WI38 (cell line): ENCODE results near the gene LRRC31.

Experiments used
- H3K4me3 ChIP-seq: 2 replicates; pipeline ENCODE4 v1.5.1; 2011; ENCODE audit warnings: low read depth, mild to moderate bottlenecking, control low read depth, low read length
- TF ChIP-seq, protein P1 (sequence below): IDR thresholded peaks from 2 replicates; pipeline ENCODE4 v1.5.1; 2012; ENCODE audit warnings: low read depth, mild to moderate bottlenecking, control low read depth, low read length

The LRRC31 gene

DNA sequence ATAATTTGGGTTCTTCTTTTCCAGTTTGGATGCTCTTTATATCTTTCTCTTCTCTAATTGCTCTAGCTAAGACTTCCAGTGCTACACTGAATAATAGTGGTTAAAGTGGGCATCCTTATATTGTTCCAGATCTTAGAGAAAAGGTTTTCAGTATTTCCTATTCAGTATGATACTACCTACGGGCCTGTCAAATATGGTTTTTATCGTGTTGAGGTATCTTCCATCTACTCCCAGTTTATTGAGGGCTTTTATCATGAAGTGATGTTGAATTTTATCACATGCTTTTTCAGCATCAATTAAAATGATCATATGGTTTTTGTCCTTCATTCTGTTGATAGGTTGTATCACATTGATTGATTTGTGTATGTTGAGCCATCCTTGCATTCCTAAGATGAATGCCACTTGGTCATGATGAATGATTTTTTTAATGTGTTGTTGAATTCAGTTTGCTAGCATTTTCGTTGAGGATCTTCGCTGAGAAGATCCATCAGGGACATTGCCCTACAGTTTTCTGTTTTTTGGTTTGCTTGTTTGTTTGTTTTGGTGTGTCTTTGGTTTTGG is 54.1 kb downstream of the LRRC31 start:
- TF ChIP-seq, protein P1, sequence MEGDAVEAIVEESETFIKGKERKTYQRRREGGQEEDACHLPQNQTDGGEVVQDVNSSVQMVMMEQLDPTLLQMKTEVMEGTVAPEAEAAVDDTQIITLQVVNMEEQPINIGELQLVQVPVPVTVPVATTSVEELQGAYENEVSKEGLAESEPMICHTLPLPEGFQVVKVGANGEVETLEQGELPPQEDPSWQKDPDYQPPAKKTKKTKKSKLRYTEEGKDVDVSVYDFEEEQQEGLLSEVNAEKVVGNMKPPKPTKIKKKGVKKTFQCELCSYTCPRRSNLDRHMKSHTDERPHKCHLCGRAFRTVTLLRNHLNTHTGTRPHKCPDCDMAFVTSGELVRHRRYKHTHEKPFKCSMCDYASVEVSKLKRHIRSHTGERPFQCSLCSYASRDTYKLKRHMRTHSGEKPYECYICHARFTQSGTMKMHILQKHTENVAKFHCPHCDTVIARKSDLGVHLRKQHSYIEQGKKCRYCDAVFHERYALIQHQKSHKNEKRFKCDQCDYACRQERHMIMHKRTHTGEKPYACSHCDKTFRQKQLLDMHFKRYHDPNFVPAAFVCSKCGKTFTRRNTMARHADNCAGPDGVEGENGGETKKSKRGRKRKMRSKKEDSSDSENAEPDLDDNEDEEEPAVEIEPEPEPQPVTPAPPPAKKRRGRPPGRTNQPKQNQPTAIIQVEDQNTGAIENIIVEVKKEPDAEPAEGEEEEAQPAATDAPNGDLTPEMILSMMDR = no peak
- no peak overlapping the region for H3K4me3 ChIP-seq

- TF ChIP-seq, protein P1 = no peak
- no peak overlapping the region for H3K4me3 ChIP-seq
Measured at GRCh38 chr3:169813757-169814517, 55.8 kb downstream of the LRRC31 start.

DNA sequence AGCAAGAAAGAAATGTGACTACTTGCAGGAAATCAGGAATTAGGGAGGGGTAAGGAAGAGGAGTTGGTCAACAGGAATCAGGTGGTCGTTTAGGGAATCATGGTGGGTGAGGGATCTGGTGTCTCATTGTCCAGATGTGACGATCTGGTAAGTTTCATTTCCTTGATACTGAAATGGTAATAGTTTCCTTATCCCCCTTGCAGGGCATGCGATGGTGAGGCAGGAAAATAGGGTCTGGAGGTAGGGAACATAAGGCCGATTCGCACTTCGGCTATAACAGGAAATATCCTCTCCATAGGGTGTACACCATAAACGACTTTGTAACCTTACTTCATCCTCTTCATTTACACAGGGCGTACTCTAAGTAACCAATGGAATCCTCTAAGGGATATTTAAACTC is 56.5 kb downstream of the LRRC31 start:
- TF ChIP-seq, protein P1 = no peak

GRCh38 chr3:169812332-169813235 is 57.2 kb downstream of the LRRC31 start, which contains the start of the genes LRRC34 and LRRIQ4:
Gene LRRC34, minus strand, starts transcription at chr3:169812904. Its CDS starts 356 bp downstream, at chr3:169812548.
Gene LRRIQ4, plus strand, starts transcription at chr3:169812870. Its CDS starts 9,052 bp downstream, at chr3:169821922.
- TF ChIP-seq, protein P1 = no peak
- H3K4me3 ChIP-seq = peak within 1 kb of the TSS; percentile 59

More for the DNA sequence above, 56.5 kb downstream of the LRRC31 start:
- H3K4me3 ChIP-seq = no peak overlapping the region

GRCh38 chr3:169811631-169812331 is 58.0 kb downstream of the LRRC31 start:
- TF ChIP-seq, protein P1 = no peak
- peak overlapping the region; percentile 59 for H3K4me3 ChIP-seq

GRCh38 chr3:169809230-169809795 is 60.4 kb downstream of the LRRC31 start:
- no peak overlapping the region for H3K4me3 ChIP-seq

More at GRCh38 chr3:169809230-169809795, 60.4 kb downstream of the LRRC31 start:
- TF ChIP-seq, protein P1 = no peak
